ENCODE measurements around the gene TSEN54.

Gene TSEN54

GRCh38 chr17:75516255-75516618 is at the start of gene TSEN54:
TSEN54 (plus strand) TSS chr17:75516528; CDS start chr17:75516561, 33 bp downstream.
- H3K4me3 ChIP-seq (ENCODE audit: low read depth, low read length), result peak within 1 kb of the TSS; percentile 88
- peak; percentile 26; the same call in 1 of the 2 replicates for TF ChIP-seq CTCF (IDR thresholded peaks at IDR 0.05; ENCODE audit: control insufficient read depth, extremely low read depth, insufficient read depth)
- DNase-seq (ENCODE audit: low read depth), result peak; percentile 46

GRCh38 chr17:75468291-75468754 is 48.0 kb upstream of the TSEN54 start:
- DNase-seq (ENCODE audit: low read depth), result no peak
- TF ChIP-seq CTCF (IDR thresholded peaks at IDR 0.05; ENCODE audit: control insufficient read depth, extremely low read depth, insufficient read depth), result no peak
- H3K4me3 ChIP-seq (ENCODE audit: low read depth, low read length), result no peak overlapping the region

GRCh38 chr17:75468779-75469373 is 47.5 kb upstream of the TSEN54 start:
- H3K4me3 ChIP-seq (ENCODE audit: low read depth, low read length), result no peak overlapping the region
- DNase-seq (ENCODE audit: low read depth), result no peak
- no peak for TF ChIP-seq CTCF (IDR thresholded peaks at IDR 0.05; ENCODE audit: control insufficient read depth, extremely low read depth, insufficient read depth)

GRCh38 chr17:75471207-75471606 is 45.1 kb upstream of the TSEN54 start:
- DNase-seq (ENCODE audit: low read depth), result no peak
- H3K4me3 ChIP-seq (ENCODE audit: low read depth, low read length), result no peak overlapping the region
- TF ChIP-seq CTCF (IDR thresholded peaks at IDR 0.05; ENCODE audit: control insufficient read depth, extremely low read depth, insufficient read depth), result no peak

- DNase-seq (ENCODE audit: low read depth), result no peak
- H3K4me3 ChIP-seq (ENCODE audit: low read depth, low read length), result no peak overlapping the region
- no peak for TF ChIP-seq CTCF (IDR thresholded peaks at IDR 0.05; ENCODE audit: control insufficient read depth, extremely low read depth, insufficient read depth)
These were observed 44.2 kb upstream of the TSEN54 start for GRCh38 chr17:75472119-75472518.

- no peak for TF ChIP-seq CTCF (IDR thresholded peaks at IDR 0.05; ENCODE audit: control insufficient read depth, extremely low read depth, insufficient read depth)
- DNase-seq (ENCODE audit: low read depth), result no peak
- H3K4me3 ChIP-seq (ENCODE audit: low read depth, low read length), result no peak overlapping the region
These were observed 43.1 kb upstream of the TSEN54 start for GRCh38 chr17:75473246-75473645.

GRCh38 chr17:75474736-75475135 is 41.6 kb upstream of the TSEN54 start:
- no peak overlapping the region for H3K4me3 ChIP-seq (ENCODE audit: low read depth, low read length)
- no peak for TF ChIP-seq CTCF (IDR thresholded peaks at IDR 0.05; ENCODE audit: control insufficient read depth, extremely low read depth, insufficient read depth)
- no peak for DNase-seq (ENCODE audit: low read depth)

Measured in LNCaP clone FGC (cell line).